NT2/D1 (cell line): ENCODE results near the gene MAGEA9B.
"Not testable (repeated sequence)": the region's sequence is repeated elsewhere in the genome, so short reads cannot be mapped to it uniquely, and the experiment has no call there.

Experiments used
- SUZ12 ChIP-seq: IDR thresholded peaks from 2 replicates; pipeline ENCODE4 v1.6.1; 2011; ENCODE audit not compliant: insufficient read length, insufficient read depth; ENCODE audit errors: extremely low read depth
- YY1 ChIP-seq: IDR thresholded peaks from 2 replicates; pipeline ENCODE4 v1.6.1; 2011; ENCODE audit not compliant: insufficient read length, insufficient read depth
- ZNF274 ChIP-seq: IDR thresholded peaks from 2 replicates; pipeline ENCODE4 v1.6.1; 2011; ENCODE audit warnings: mild to moderate bottlenecking, low read depth, low read length

DNA sequence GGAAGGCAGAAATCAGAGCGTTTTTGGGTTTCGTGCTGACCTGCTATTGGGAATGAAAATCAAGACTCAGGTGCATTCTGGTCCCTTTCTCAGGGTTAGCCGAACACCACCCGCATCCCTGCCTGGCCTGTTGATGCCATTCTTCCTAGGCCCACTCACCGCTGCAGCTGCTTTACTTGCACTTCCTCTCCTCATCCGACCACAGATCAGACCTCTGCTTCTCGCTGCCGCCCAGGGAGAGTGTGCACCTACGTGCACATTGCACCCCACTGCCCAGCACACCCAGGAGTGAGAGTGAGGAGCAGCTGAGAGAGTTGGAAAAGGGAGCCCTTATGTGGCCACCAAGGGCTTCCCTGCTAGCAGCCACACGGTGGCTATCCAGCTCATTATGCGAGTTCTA, 49.8 kb downstream of the MAGEA9B start:
- not testable (repeated sequence) for TF ChIP-seq YY1, ZNF274, SUZ12
